GM23338 (cell line): ENCODE measurements around the gene ARPC4. TPM values are rescaled to one million over a fixed set of nuclear protein-coding genes. Genes with fewer than 3 reads are reported as not detected.

Experiments
- ATAC-seq: fragments of 200-7000 bp; cut with Tn5 transposase; 3 replicates; pipeline ENCODE4 v1.9.1; 2020
- DNase-seq: peaks from one replicate; pipeline ENCODE4 v3.0.0-alpha.2; 2015; ENCODE audit warnings: low spot score
- H2AFZ ChIP-seq: fragments of 200-600 bp; sonication (generic); 2 replicates; pipeline ENCODE4 v1.8.0; 2016; ENCODE audit warnings: antibody characterized with exemption, mild to moderate bottlenecking, moderate library complexity
- H3F3A ChIP-seq: fragments of 200-600 bp; sonication (generic); replicated peaks from 2 replicates; pipeline ENCODE4 v1.8.0; 2017; ENCODE audit warnings: antibody characterized with exemption, mixed run types, low read depth
- H3K27ac ChIP-seq: fragments of 200-600 bp; sonication (generic); 2 replicates; pipeline ENCODE4 v1.6.1; 2016; ENCODE audit warnings: low read depth
- H3K27me3 ChIP-seq: fragments of 200-600 bp; sonication (generic); 2 replicates; pipeline ENCODE4 v1.8.0; 2016; ENCODE audit warnings: mild to moderate bottlenecking, mixed run types, moderate library complexity; ENCODE audit not compliant: insufficient read depth
- H3K36me3 ChIP-seq: fragments of 200-600 bp; sonication (generic); 2 replicates; pipeline ENCODE4 v1.8.0; 2016; ENCODE audit warnings: mild to moderate bottlenecking; ENCODE audit not compliant: insufficient read depth
- H3K4me1 ChIP-seq: fragments of 200-600 bp; sonication (generic); 2 replicates; pipeline ENCODE4 v1.8.0; 2016; ENCODE audit warnings: mild to moderate bottlenecking, moderate library complexity; ENCODE audit not compliant: insufficient read depth
- H3K4me2 ChIP-seq: fragments of 200-600 bp; sonication (generic); 2 replicates; pipeline ENCODE4 v1.7.1; 2017; ENCODE audit warnings: mixed run types
- H3K4me3 ChIP-seq: fragments of 200-600 bp; sonication (generic); 2 replicates; pipeline ENCODE4 v1.6.1; 2016; ENCODE audit warnings: mixed run types
- H3K79me2 ChIP-seq: fragments of 200-600 bp; sonication (generic); replicated peaks from 2 replicates; pipeline ENCODE4 v1.8.0; 2017; ENCODE audit warnings: mild to moderate bottlenecking; ENCODE audit not compliant: insufficient read depth
- H3K9me2 ChIP-seq: fragments of 200-600 bp; sonication (generic); 2 replicates; pipeline ENCODE4 v1.8.0; 2017; ENCODE audit not compliant: insufficient read depth
- H4K20me1 ChIP-seq: fragments of 200-600 bp; sonication (generic); replicated peaks from 2 replicates; pipeline ENCODE4 v1.8.0; 2017; ENCODE audit warnings: mild to moderate bottlenecking; ENCODE audit not compliant: insufficient read depth
- H3K27ac Mint-ChIP-seq: 2 replicates; pipeline ENCODE4 v1.8.0; 2020; ENCODE audit warnings: inconsistent platforms, mild to moderate bottlenecking, moderate library complexity, mixed read lengths
- H3K27me3 Mint-ChIP-seq: 3 replicates; pipeline ENCODE4 v1.8.0; 2022; ENCODE audit warnings: low read depth, mild to moderate bottlenecking, moderate library complexity, mixed read lengths, inconsistent platforms; ENCODE audit not compliant: insufficient read depth, poor library complexity
- H3K36me3 Mint-ChIP-seq: 3 replicates; pipeline ENCODE4 v1.8.0; 2021; ENCODE audit warnings: low read depth, mild to moderate bottlenecking, inconsistent platforms, moderate library complexity, mixed read lengths
- H3K4me1 Mint-ChIP-seq: 3 replicates; pipeline ENCODE4 v1.8.0; 2020; ENCODE audit warnings: mild to moderate bottlenecking, inconsistent platforms, mixed read lengths
- H3K4me3 Mint-ChIP-seq: 3 replicates; pipeline ENCODE4 v1.8.0; 2021; ENCODE audit warnings: moderate library complexity, mild to moderate bottlenecking, inconsistent platforms, mixed read lengths
- H3K9me3 Mint-ChIP-seq: 3 replicates; pipeline ENCODE4 v1.8.0; 2020; ENCODE audit warnings: moderate library complexity, mild to moderate bottlenecking, inconsistent platforms, mixed read lengths
- CREB1 ChIP-seq: fragments of 250-450 bp; sonication (Bioruptor Pico); IDR thresholded peaks from 2 replicates; pipeline ENCODE4 v1.5.0; 2020; ENCODE audit warnings: low read depth, mild to moderate bottlenecking, moderate library complexity
- EZH2 ChIP-seq: fragments of 200-600 bp; sonication (generic); IDR thresholded peaks from one replicate; pipeline ENCODE4 v1.8.0; 2017; ENCODE audit warnings: antibody characterized with exemption, mild to moderate bottlenecking, low read depth; ENCODE audit not compliant: unreplicated experiment
- EZH2phosphoT487 ChIP-seq: fragments of 200-600 bp; sonication (generic); IDR thresholded peaks from one replicate; pipeline ENCODE4 v1.8.1; 2018; ENCODE audit warnings: antibody characterized with exemption; ENCODE audit not compliant: unreplicated experiment
- JUNB ChIP-seq: IDR thresholded peaks from one replicate; pipeline ENCODE4 v1.6.1; 2016; ENCODE audit warnings: antibody characterized with exemption; ENCODE audit not compliant: unreplicated experiment
- NANOG ChIP-seq: IDR thresholded peaks from 2 replicates; pipeline ENCODE4 v1.6.1; 2016; ENCODE audit warnings: antibody characterized with exemption, borderline replicate concordance
- POLR2AphosphoS5 ChIP-seq: IDR thresholded peaks from 2 replicates; pipeline ENCODE4 v1.6.1; 2016; ENCODE audit warnings: antibody characterized with exemption, low read depth
- STAT1 ChIP-seq: IDR thresholded peaks from one replicate; pipeline ENCODE4 v1.6.1; 2016; ENCODE audit warnings: antibody characterized with exemption; ENCODE audit not compliant: unreplicated experiment
- ZNF114 ChIP-seq: fragments of 250-450 bp; sonication (Bioruptor Pico); IDR thresholded peaks from 2 replicates; pipeline ENCODE4 v1.5.0; 2020; ENCODE audit warnings: mild to moderate bottlenecking, moderate library complexity
- ZNF331 ChIP-seq: fragments of 250-450 bp; sonication (Bioruptor Pico); IDR thresholded peaks from 2 replicates; pipeline ENCODE4 v1.5.0; 2020; ENCODE audit warnings: low read depth, mild to moderate bottlenecking, moderate library complexity
- polyA plus RNA-seq: library from polyadenylated mRNA; unstranded; fragments of >200 nt; fragmentation: Nextera tagmentation; extraction: Ambion mirVana; gene quantifications from 2 replicates; pipeline ENCODE4 v1.2.1, GENCODE V29; 2016
- total RNA-seq: library from RNA; depleted of rRNA; stranded (reverse); fragments of >200 nt; shearing (Covaris generic); gene quantifications from 2 replicates; pipeline ENCODE4 v1.2.3, GENCODE V29; 2014
- TF ChIP-seq, protein P1 (sequence below): IDR thresholded peaks from one replicate; pipeline ENCODE4 v1.6.1; 2018; ENCODE audit warnings: antibody characterized with exemption; ENCODE audit not compliant: unreplicated experiment
- TF ChIP-seq, protein P2 (sequence below): IDR thresholded peaks from 2 replicates; pipeline ENCODE4 v1.6.1; 2016; ENCODE audit warnings: antibody characterized with exemption
- TF ChIP-seq, protein P3 (sequence below), 2 experiments: fragments of 200-600 bp in 1 of 2; sonication (generic) in 1 of 2; conservative IDR thresholded peaks; 2 replicates each; pipeline versions ENCODE4 v1.5.1 to v1.6.1; 2016 to 2017; ENCODE audit warnings: antibody characterized with exemption in 2 of 2, low read depth in 2 of 2, mild to moderate bottlenecking in 2 of 2, moderate library complexity in 1 of 2
- TF ChIP-seq, protein P4 (sequence below): fragments of 250-450 bp; sonication (Bioruptor Pico); IDR thresholded peaks from 2 replicates; pipeline ENCODE4 v1.5.0; 2020; ENCODE audit warnings: mild to moderate bottlenecking, moderate library complexity

ARPC4 gene
- total and polyA plus RNA-seq, 2 experiments from 2014 or later: 71.9 to 176 TPM

DNA sequence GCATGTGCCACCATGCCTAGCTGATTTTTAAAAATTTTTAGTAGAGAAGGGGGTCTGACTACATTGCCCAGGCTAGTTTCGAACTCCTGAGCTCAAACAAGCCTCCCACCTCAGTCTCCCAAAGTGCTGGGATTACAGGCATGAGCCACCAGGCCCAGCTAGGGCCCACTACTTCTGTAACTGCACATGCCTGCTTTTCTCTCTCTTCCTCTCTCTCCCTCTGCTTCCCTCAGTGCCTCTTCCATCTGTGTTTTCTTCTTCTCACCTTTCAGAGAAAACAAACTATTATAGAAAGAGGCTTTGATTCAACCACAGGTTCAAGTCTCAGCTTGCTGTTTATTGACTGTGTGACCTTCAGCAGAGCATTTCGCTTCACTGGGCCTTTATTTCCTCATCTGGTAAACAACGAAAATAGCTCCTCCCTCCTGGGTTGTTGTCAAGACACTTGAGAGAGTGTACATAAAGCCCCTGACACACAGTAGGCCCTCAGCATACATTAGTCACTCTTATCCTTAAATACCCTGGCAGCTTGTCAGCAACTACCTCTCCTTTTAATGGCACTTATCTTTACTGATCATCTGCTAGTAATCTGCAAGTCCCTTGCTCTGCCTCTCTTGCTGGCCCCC lies 10.8 kb upstream of the ARPC4 start:
- H3K27ac Mint-ChIP-seq: no peak overlapping the region
- peaks cover 54% of the 10 kb centered on the region for H3K36me3 Mint-ChIP-seq
- no peak overlapping the region for H2AFZ ChIP-seq
- DNase-seq (no peak), ATAC-seq (no peak)
- H3K9me2 ChIP-seq: no peaks in the 10 kb centered on the region
- no peak overlapping the region for H3K27ac ChIP-seq
- H3K36me3 ChIP-seq: peaks cover 6% of the 10 kb centered on the region; the same call in 1 of the 2 replicates
- H3K79me2 ChIP-seq: no peaks in the 10 kb centered on the region
- H3K4me3 Mint-ChIP-seq: no peak overlapping the region
- H3K9me3 Mint-ChIP-seq: no peaks in the 10 kb centered on the region
- no peaks in the 10 kb centered on the region; the same call in 1 of the 2 replicates for H4K20me1 ChIP-seq
- no peaks in the 10 kb centered on the region for H3K4me1 ChIP-seq
- no peak overlapping the region for H3K4me3 ChIP-seq
- H3F3A ChIP-seq: 0 out of 2 replicates have a peak, but pooled peaks cover 2% of the 10 kb centered on the region
- H3K27me3 Mint-ChIP-seq: peaks cover 12% of the 10 kb centered on the region
- no peaks in the 10 kb centered on the region for H3K27me3 ChIP-seq
- TF ChIP-seq, protein P1, sequence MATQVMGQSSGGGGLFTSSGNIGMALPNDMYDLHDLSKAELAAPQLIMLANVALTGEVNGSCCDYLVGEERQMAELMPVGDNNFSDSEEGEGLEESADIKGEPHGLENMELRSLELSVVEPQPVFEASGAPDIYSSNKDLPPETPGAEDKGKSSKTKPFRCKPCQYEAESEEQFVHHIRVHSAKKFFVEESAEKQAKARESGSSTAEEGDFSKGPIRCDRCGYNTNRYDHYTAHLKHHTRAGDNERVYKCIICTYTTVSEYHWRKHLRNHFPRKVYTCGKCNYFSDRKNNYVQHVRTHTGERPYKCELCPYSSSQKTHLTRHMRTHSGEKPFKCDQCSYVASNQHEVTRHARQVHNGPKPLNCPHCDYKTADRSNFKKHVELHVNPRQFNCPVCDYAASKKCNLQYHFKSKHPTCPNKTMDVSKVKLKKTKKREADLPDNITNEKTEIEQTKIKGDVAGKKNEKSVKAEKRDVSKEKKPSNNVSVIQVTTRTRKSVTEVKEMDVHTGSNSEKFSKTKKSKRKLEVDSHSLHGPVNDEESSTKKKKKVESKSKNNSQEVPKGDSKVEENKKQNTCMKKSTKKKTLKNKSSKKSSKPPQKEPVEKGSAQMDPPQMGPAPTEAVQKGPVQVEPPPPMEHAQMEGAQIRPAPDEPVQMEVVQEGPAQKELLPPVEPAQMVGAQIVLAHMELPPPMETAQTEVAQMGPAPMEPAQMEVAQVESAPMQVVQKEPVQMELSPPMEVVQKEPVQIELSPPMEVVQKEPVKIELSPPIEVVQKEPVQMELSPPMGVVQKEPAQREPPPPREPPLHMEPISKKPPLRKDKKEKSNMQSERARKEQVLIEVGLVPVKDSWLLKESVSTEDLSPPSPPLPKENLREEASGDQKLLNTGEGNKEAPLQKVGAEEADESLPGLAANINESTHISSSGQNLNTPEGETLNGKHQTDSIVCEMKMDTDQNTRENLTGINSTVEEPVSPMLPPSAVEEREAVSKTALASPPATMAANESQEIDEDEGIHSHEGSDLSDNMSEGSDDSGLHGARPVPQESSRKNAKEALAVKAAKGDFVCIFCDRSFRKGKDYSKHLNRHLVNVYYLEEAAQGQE: no peak
- TF ChIP-seq CREB1 (CRISPR knock-in tag): no peak
- TF ChIP-seq STAT1: no peak
- TF ChIP-seq, protein P2, sequence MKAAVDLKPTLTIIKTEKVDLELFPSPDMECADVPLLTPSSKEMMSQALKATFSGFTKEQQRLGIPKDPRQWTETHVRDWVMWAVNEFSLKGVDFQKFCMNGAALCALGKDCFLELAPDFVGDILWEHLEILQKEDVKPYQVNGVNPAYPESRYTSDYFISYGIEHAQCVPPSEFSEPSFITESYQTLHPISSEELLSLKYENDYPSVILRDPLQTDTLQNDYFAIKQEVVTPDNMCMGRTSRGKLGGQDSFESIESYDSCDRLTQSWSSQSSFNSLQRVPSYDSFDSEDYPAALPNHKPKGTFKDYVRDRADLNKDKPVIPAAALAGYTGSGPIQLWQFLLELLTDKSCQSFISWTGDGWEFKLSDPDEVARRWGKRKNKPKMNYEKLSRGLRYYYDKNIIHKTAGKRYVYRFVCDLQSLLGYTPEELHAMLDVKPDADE: no peak
- TF ChIP-seq, protein P3, sequence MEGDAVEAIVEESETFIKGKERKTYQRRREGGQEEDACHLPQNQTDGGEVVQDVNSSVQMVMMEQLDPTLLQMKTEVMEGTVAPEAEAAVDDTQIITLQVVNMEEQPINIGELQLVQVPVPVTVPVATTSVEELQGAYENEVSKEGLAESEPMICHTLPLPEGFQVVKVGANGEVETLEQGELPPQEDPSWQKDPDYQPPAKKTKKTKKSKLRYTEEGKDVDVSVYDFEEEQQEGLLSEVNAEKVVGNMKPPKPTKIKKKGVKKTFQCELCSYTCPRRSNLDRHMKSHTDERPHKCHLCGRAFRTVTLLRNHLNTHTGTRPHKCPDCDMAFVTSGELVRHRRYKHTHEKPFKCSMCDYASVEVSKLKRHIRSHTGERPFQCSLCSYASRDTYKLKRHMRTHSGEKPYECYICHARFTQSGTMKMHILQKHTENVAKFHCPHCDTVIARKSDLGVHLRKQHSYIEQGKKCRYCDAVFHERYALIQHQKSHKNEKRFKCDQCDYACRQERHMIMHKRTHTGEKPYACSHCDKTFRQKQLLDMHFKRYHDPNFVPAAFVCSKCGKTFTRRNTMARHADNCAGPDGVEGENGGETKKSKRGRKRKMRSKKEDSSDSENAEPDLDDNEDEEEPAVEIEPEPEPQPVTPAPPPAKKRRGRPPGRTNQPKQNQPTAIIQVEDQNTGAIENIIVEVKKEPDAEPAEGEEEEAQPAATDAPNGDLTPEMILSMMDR (conservative IDR thresholded peaks at IDR 0.05; ENCODE audit: low read depth in 2 of 2): no peak
- TF ChIP-seq ZNF331: no peak
- TF ChIP-seq, protein P4, sequence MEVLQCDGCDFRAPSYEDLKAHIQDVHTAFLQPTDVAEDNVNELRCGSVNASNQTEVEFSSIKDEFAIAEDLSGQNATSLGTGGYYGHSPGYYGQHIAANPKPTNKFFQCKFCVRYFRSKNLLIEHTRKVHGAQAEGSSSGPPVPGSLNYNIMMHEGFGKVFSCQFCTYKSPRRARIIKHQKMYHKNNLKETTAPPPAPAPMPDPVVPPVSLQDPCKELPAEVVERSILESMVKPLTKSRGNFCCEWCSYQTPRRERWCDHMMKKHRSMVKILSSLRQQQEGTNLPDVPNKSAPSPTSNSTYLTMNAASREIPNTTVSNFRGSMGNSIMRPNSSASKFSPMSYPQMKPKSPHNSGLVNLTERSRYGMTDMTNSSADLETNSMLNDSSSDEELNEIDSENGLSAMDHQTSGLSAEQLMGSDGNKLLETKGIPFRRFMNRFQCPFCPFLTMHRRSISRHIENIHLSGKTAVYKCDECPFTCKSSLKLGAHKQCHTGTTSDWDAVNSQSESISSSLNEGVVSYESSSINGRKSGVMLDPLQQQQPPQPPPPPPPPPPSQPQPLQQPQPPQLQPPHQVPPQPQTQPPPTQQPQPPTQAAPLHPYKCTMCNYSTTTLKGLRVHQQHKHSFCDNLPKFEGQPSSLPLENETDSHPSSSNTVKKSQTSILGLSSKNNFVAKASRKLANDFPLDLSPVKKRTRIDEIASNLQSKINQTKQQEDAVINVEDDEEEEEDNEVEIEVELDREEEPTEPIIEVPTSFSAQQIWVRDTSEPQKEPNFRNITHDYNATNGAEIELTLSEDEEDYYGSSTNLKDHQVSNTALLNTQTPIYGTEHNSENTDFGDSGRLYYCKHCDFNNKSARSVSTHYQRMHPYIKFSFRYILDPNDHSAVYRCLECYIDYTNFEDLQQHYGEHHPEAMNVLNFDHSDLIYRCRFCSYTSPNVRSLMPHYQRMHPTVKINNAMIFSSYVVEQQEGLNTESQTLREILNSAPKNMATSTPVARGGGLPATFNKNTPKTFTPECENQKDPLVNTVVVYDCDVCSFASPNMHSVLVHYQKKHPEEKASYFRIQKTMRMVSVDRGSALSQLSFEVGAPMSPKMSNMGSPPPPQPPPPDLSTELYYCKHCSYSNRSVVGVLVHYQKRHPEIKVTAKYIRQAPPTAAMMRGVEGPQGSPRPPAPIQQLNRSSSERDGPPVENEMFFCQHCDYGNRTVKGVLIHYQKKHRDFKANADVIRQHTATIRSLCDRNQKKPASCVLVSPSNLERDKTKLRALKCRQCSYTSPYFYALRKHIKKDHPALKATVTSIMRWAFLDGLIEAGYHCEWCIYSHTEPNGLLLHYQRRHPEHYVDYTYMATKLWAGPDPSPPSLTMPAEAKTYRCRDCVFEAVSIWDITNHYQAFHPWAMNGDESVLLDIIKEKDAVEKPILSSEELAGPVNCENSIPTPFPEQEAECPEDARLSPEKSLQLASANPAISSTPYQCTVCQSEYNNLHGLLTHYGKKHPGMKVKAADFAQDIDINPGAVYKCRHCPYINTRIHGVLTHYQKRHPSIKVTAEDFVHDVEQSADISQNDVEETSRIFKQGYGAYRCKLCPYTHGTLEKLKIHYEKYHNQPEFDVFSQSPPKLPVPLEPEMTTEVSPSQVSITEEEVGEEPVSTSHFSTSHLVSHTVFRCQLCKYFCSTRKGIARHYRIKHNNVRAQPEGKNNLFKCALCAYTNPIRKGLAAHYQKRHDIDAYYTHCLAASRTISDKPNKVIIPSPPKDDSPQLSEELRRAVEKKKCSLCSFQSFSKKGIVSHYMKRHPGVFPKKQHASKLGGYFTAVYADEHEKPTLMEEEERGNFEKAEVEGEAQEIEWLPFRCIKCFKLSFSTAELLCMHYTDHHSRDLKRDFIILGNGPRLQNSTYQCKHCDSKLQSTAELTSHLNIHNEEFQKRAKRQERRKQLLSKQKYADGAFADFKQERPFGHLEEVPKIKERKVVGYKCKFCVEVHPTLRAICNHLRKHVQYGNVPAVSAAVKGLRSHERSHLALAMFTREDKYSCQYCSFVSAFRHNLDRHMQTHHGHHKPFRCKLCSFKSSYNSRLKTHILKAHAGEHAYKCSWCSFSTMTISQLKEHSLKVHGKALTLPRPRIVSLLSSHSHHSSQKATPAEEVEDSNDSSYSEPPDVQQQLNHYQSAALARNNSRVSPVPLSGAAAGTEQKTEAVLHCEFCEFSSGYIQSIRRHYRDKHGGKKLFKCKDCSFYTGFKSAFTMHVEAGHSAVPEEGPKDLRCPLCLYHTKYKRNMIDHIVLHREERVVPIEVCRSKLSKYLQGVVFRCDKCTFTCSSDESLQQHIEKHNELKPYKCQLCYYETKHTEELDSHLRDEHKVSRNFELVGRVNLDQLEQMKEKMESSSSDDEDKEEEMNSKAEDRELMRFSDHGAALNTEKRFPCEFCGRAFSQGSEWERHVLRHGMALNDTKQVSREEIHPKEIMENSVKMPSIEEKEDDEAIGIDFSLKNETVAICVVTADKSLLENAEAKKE (CRISPR knock-in tag): no peak
- TF ChIP-seq EZH2phosphoT487: no peak
- TF ChIP-seq POLR2AphosphoS5: no peak
- no peak for TF ChIP-seq JUNB
- TF ChIP-seq NANOG: no peak
- no peak for TF ChIP-seq EZH2
- TF ChIP-seq ZNF114 (CRISPR knock-in tag): no peak
- no peaks in the 10 kb centered on the region for H3K4me1 Mint-ChIP-seq
- H3K4me2 ChIP-seq: no peak overlapping the region
